ENCODE measurements around the gene BRK1.

BRK1 gene

DNA sequence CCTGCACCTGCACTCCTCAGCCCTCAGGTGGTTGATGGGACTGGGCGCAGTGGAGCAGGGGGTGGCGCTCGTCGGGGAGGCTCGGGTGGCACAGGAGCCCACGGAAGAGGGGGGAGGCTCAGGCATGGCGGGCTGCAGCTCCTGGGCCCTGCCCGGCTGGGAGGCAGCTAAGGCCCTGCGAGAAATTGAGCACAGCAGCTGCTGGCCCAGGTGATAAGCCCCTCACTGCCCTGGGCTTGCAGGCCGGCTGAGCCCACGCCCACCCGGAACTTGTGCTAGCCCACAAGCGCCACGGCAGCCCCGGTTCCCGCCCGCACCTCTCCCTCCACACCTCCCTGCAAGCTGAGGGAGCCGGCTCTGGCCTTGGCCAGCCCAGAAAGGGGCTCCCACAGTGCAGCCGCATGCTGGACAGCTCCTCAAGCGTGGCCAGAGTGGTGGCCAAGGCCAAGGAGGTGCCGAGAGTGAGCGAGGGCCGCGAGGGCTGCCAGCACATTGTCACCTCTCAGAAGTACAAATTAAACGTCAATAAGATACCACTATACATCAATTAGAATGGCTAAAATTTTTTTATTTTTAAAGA lies 21.0 kb downstream of the BRK1 start:
- Histone ChIP-seq H2AFZ (ENCODE audit: low read length) (no peak overlapping the region), H3K4me1 (ENCODE audit: insufficient read depth, low read length, severe bottlenecking) (peaks cover 4% of the 10 kb centered on the region), H4K20me1 (ENCODE audit: insufficient read depth, low read length) (no peaks in the 10 kb centered on the region), H3K9me2 (ENCODE audit: low read depth, low read length) (no peaks in the 10 kb centered on the region), H3K9me3 (ENCODE audit: low read length) (no peaks in the 10 kb centered on the region), H3F3A (ENCODE audit: insufficient read depth, low read length) (no peaks in the 10 kb centered on the region), H3K36me3 (ENCODE audit: insufficient read depth, low read length) (no peaks in the 10 kb centered on the region), H3K4me2 (ENCODE audit: low read length) (no peak overlapping the region), H3K9ac (ENCODE audit: low read length) (no peak overlapping the region), H3K27ac (ENCODE audit: low read depth, low read length, poor library complexity, severe bottlenecking) (no peak overlapping the region), H3K4me3 (ENCODE audit: low read depth, low read length, poor library complexity, severe bottlenecking) (no peak overlapping the region), H3K27me3 (ENCODE audit: insufficient read depth, low read length) (no peaks in the 10 kb centered on the region), H3K79me2 (ENCODE audit: insufficient read depth, low read length) (no peaks in the 10 kb centered on the region)
- TF ChIP-seq CTCF (IDR thresholded peaks at IDR 0.05; ENCODE audit: low read length), result no peak
- TF ChIP-seq EZH2 (IDR thresholded peaks at IDR 0.05; ENCODE audit: borderline replicate concordance, low read length), result no peak

GRCh38 chr3:10137178-10137577 lies 21.7 kb downstream of the BRK1 start:
- Histone ChIP-seq H3K4me2 (ENCODE audit: low read length) (no peak overlapping the region), H3K9ac (ENCODE audit: low read length) (no peak overlapping the region), H3F3A (ENCODE audit: insufficient read depth, low read length) (no peaks in the 10 kb centered on the region), H3K27me3 (ENCODE audit: insufficient read depth, low read length) (no peaks in the 10 kb centered on the region), H3K36me3 (ENCODE audit: insufficient read depth, low read length) (no peaks in the 10 kb centered on the region), H3K4me1 (ENCODE audit: insufficient read depth, low read length, severe bottlenecking) (peaks cover 4% of the 10 kb centered on the region), H2AFZ (ENCODE audit: low read length) (no peak overlapping the region), H3K79me2 (ENCODE audit: insufficient read depth, low read length) (no peaks in the 10 kb centered on the region), H3K9me3 (ENCODE audit: low read length) (no peaks in the 10 kb centered on the region), H3K9me2 (ENCODE audit: low read depth, low read length) (no peaks in the 10 kb centered on the region), H4K20me1 (ENCODE audit: insufficient read depth, low read length) (no peaks in the 10 kb centered on the region), H3K27ac (ENCODE audit: low read depth, low read length, poor library complexity, severe bottlenecking) (no peak overlapping the region), H3K4me3 (ENCODE audit: low read depth, low read length, poor library complexity, severe bottlenecking) (no peak overlapping the region)
- TF ChIP-seq CTCF (IDR thresholded peaks at IDR 0.05; ENCODE audit: low read length) (no peak), EZH2 (IDR thresholded peaks at IDR 0.05; ENCODE audit: borderline replicate concordance, low read length) (no peak)

GRCh38 chr3:10140996-10141546 lies 25.6 kb downstream of the BRK1 start:
- peak overlapping the region; percentile 60 for H3K27ac ChIP-seq (ENCODE audit: low read depth, low read length, poor library complexity, severe bottlenecking)
- TF ChIP-seq EZH2 (IDR thresholded peaks at IDR 0.05; ENCODE audit: borderline replicate concordance, low read length) (no peak), CTCF (IDR thresholded peaks at IDR 0.05; ENCODE audit: low read length) (no peak)

More at GRCh38 chr3:10140996-10141546, 25.6 kb downstream of the BRK1 start:
- Histone ChIP-seq H3K4me1 (ENCODE audit: insufficient read depth, low read length, severe bottlenecking) (peaks cover 34% of the 10 kb centered on the region), H3K4me3 (ENCODE audit: low read depth, low read length, poor library complexity, severe bottlenecking) (peak overlapping the region; percentile 100), H3K9me3 (ENCODE audit: low read length) (no peaks in the 10 kb centered on the region), H3K4me2 (ENCODE audit: low read length) (peak overlapping the region; percentile 83), H3K36me3 (ENCODE audit: insufficient read depth, low read length) (peaks cover 33% of the 10 kb centered on the region), H3K9ac (ENCODE audit: low read length) (peak overlapping the region; percentile 75; the same call in 1 of the 2 replicates), H3K79me2 (ENCODE audit: insufficient read depth, low read length) (peaks cover 38% of the 10 kb centered on the region), H3F3A (ENCODE audit: insufficient read depth, low read length) (no peaks in the 10 kb centered on the region), H2AFZ (ENCODE audit: low read length) (peak overlapping the region; percentile 72), H4K20me1 (ENCODE audit: insufficient read depth, low read length) (no peaks in the 10 kb centered on the region), H3K27me3 (ENCODE audit: insufficient read depth, low read length) (no peaks in the 10 kb centered on the region), H3K9me2 (ENCODE audit: low read depth, low read length) (no peaks in the 10 kb centered on the region)
